ENCODE measurements around the gene PRKG1.

The PRKG1 gene

GRCh38 chr10:51196508-51197175 lies 122.4 kb downstream of the PRKG1 start:
- H2BK120ac ChIP-seq (ENCODE audit: low read depth, low read length), result no peak overlapping the region
- no peak overlapping the region for H3K4me2 ChIP-seq (ENCODE audit: low read length)
- no CpG with 5 or more reads among the region's 1 CpG for WGBS (ENCODE audit: extremely low coverage, insufficient coverage, low lambda C conversion rate)
- no peak overlapping the region for H3K23ac ChIP-seq (ENCODE audit: low read length)
- no peak overlapping the region for H3K27ac ChIP-seq (ENCODE audit: low read depth, low read length)
- H3K4ac ChIP-seq (ENCODE audit: low read depth, low read length), result no peak overlapping the region
- H2BK15ac ChIP-seq (replicated peaks; ENCODE audit: low read depth), result no peak overlapping the region
- no peaks in the 10 kb centered on the region for H3K27me3 ChIP-seq (ENCODE audit: insufficient read depth, low read length, poor library complexity)
- no peak overlapping the region for H2AK5ac ChIP-seq (ENCODE audit: low read length)
- H3K9ac ChIP-seq (ENCODE audit: low read length), result no peak overlapping the region
- H3K4me1 ChIP-seq (ENCODE audit: control insufficient read depth, low read depth, low read length), result no peaks in the 10 kb centered on the region
- H3K18ac ChIP-seq (ENCODE audit: low read length), result no peak overlapping the region
- no peak overlapping the region for H3K56ac ChIP-seq (ENCODE audit: low read length)
- no peak for DNase-seq
- H4K5ac ChIP-seq (ENCODE audit: low read length), result no peak overlapping the region
- H3K4me3 ChIP-seq (ENCODE audit: low read length), result no peak overlapping the region
- H2BK5ac ChIP-seq (ENCODE audit: low read length), result no peak overlapping the region
- H3K79me2 ChIP-seq (ENCODE audit: control insufficient read depth, insufficient read depth, low read length), result no peaks in the 10 kb centered on the region
- H3K36me3 ChIP-seq (ENCODE audit: control insufficient read depth, insufficient read depth, low read length), result no peaks in the 10 kb centered on the region
- no peaks in the 10 kb centered on the region for H3K79me1 ChIP-seq (ENCODE audit: low read length)
- no peak overlapping the region for H4K8ac ChIP-seq (ENCODE audit: low read depth, low read length)

GRCh38 chr10:51198170-51198569 lies 123.9 kb downstream of the PRKG1 start:
- no CpG with 5 or more reads among the region's 3 CpGs for WGBS (ENCODE audit: extremely low coverage, insufficient coverage, low lambda C conversion rate)
- no peak overlapping the region for H3K4me3 ChIP-seq (ENCODE audit: low read length)
- no peak overlapping the region for H3K9ac ChIP-seq (ENCODE audit: low read length)
- H3K4me2 ChIP-seq (ENCODE audit: low read length), result no peak overlapping the region
- H3K27me3 ChIP-seq (ENCODE audit: insufficient read depth, low read length, poor library complexity), result no peaks in the 10 kb centered on the region
- H2BK15ac ChIP-seq (replicated peaks; ENCODE audit: low read depth), result no peak overlapping the region
- H2BK120ac ChIP-seq (ENCODE audit: low read depth, low read length), result no peak overlapping the region
- H4K8ac ChIP-seq (ENCODE audit: low read depth, low read length), result no peak overlapping the region
- no peak overlapping the region for H3K27ac ChIP-seq (ENCODE audit: low read depth, low read length)
- no peaks in the 10 kb centered on the region for H3K79me1 ChIP-seq (ENCODE audit: low read length)
- no peaks in the 10 kb centered on the region for H3K79me2 ChIP-seq (ENCODE audit: control insufficient read depth, insufficient read depth, low read length)
- no peaks in the 10 kb centered on the region for H3K36me3 ChIP-seq (ENCODE audit: control insufficient read depth, insufficient read depth, low read length)
- no peak overlapping the region for H4K5ac ChIP-seq (ENCODE audit: low read length)
- no peak overlapping the region for H2AK5ac ChIP-seq (ENCODE audit: low read length)
- H3K18ac ChIP-seq (ENCODE audit: low read length), result no peak overlapping the region
- no peak overlapping the region for H2BK5ac ChIP-seq (ENCODE audit: low read length)
- H3K23ac ChIP-seq (ENCODE audit: low read length), result no peak overlapping the region
- DNase-seq, result no peak
- no peak overlapping the region for H3K4ac ChIP-seq (ENCODE audit: low read depth, low read length)
- no peak overlapping the region for H3K56ac ChIP-seq (ENCODE audit: low read length)
- H3K4me1 ChIP-seq (ENCODE audit: control insufficient read depth, low read depth, low read length), result no peaks in the 10 kb centered on the region

GRCh38 chr10:51201947-51202346 lies 127.7 kb downstream of the PRKG1 start:
- Histone ChIP-seq H3K9ac (ENCODE audit: low read length) (no peak overlapping the region), H3K18ac (ENCODE audit: low read length) (no peak overlapping the region), H4K5ac (ENCODE audit: low read length) (no peak overlapping the region), H3K36me3 (ENCODE audit: control insufficient read depth, insufficient read depth, low read length) (no peaks in the 10 kb centered on the region), H3K27me3 (ENCODE audit: insufficient read depth, low read length, poor library complexity) (no peaks in the 10 kb centered on the region), H3K4me2 (ENCODE audit: low read length) (no peak overlapping the region), H2BK5ac (ENCODE audit: low read length) (no peak overlapping the region), H3K23ac (ENCODE audit: low read length) (no peak overlapping the region), H3K4ac (ENCODE audit: low read depth, low read length) (no peak overlapping the region), H4K8ac (ENCODE audit: low read depth, low read length) (no peak overlapping the region), H2BK15ac (replicated peaks; ENCODE audit: low read depth) (no peak overlapping the region), H3K56ac (ENCODE audit: low read length) (no peak overlapping the region), H3K79me1 (ENCODE audit: low read length) (no peaks in the 10 kb centered on the region), H2BK120ac (ENCODE audit: low read depth, low read length) (no peak overlapping the region), H2AK5ac (ENCODE audit: low read length) (no peak overlapping the region), H3K27ac (ENCODE audit: low read depth, low read length) (no peak overlapping the region), H3K4me3 (ENCODE audit: low read length) (no peak overlapping the region), H3K4me1 (ENCODE audit: control insufficient read depth, low read depth, low read length) (peaks cover 3% of the 10 kb centered on the region), H3K79me2 (ENCODE audit: control insufficient read depth, insufficient read depth, low read length) (no peaks in the 10 kb centered on the region)
- no CpG with 5 or more reads among the region's 1 CpG for WGBS (ENCODE audit: extremely low coverage, insufficient coverage, low lambda C conversion rate)
- DNase-seq, result no peak

DNA sequence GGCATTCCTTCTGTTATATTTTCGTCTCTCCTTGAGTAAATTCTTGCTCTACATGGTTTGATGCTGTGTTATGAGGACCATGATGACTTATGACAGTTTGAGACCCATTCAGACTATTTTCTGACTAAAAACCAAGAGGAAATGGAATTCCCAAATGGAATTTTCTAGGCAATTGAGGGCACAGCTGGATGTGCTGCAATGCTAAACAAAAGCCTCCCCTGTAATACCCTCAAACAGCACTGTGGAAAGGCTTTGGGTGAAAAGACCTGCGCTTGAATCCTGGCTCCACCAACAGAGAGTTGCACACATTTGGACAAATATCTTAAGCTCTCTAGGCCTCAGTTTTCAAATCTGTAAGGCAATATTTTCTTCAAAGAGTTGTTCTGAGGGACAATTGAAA lies 129.1 kb downstream of the PRKG1 start:
- H2AK5ac ChIP-seq (ENCODE audit: low read length), result no peak overlapping the region
- H3K27ac ChIP-seq (ENCODE audit: low read depth, low read length), result no peak overlapping the region
- H3K27me3 ChIP-seq (ENCODE audit: insufficient read depth, low read length, poor library complexity), result no peaks in the 10 kb centered on the region
- no peak overlapping the region for H2BK120ac ChIP-seq (ENCODE audit: low read depth, low read length)
- no CpG with 5 or more reads among the region's 2 CpGs for WGBS (ENCODE audit: extremely low coverage, insufficient coverage, low lambda C conversion rate)
- H3K18ac ChIP-seq (ENCODE audit: low read length), result no peak overlapping the region
- H3K4me2 ChIP-seq (ENCODE audit: low read length), result no peak overlapping the region
- DNase-seq, result peak; percentile 17
- peaks cover 3% of the 10 kb centered on the region for H3K4me1 ChIP-seq (ENCODE audit: control insufficient read depth, low read depth, low read length)
- H4K8ac ChIP-seq (ENCODE audit: low read depth, low read length), result no peak overlapping the region
- no peak overlapping the region for H3K56ac ChIP-seq (ENCODE audit: low read length)
- no peak overlapping the region for H3K4ac ChIP-seq (ENCODE audit: low read depth, low read length)
- H3K79me1 ChIP-seq (ENCODE audit: low read length), result no peaks in the 10 kb centered on the region
- H3K79me2 ChIP-seq (ENCODE audit: control insufficient read depth, insufficient read depth, low read length), result no peaks in the 10 kb centered on the region
- H3K23ac ChIP-seq (ENCODE audit: low read length), result no peak overlapping the region
- no peak overlapping the region for H4K5ac ChIP-seq (ENCODE audit: low read length)
- H2BK15ac ChIP-seq (replicated peaks; ENCODE audit: low read depth), result no peak overlapping the region
- no peak overlapping the region for H3K9ac ChIP-seq (ENCODE audit: low read length)
- no peaks in the 10 kb centered on the region for H3K36me3 ChIP-seq (ENCODE audit: control insufficient read depth, insufficient read depth, low read length)
- no peak overlapping the region for H2BK5ac ChIP-seq (ENCODE audit: low read length)
- H3K4me3 ChIP-seq (ENCODE audit: low read length), result no peak overlapping the region

GRCh38 chr10:51204066-51204465 lies 129.8 kb downstream of the PRKG1 start:
- no peak overlapping the region for H3K4me2 ChIP-seq (ENCODE audit: low read length)
- WGBS (ENCODE audit: extremely low coverage, insufficient coverage, low lambda C conversion rate), result no CpG with 5 or more reads among the region's 2 CpGs
- no peak overlapping the region for H3K4me3 ChIP-seq (ENCODE audit: low read length)
- H3K56ac ChIP-seq (ENCODE audit: low read length), result no peak overlapping the region
- H2BK15ac ChIP-seq (replicated peaks; ENCODE audit: low read depth), result peak overlapping the region; percentile 57
- no peak overlapping the region for H4K5ac ChIP-seq (ENCODE audit: low read length)
- no peak overlapping the region for H2BK5ac ChIP-seq (ENCODE audit: low read length)
- H2AK5ac ChIP-seq (ENCODE audit: low read length), result no peak overlapping the region
- no peak overlapping the region for H3K27ac ChIP-seq (ENCODE audit: low read depth, low read length)
- H3K27me3 ChIP-seq (ENCODE audit: insufficient read depth, low read length, poor library complexity), result no peaks in the 10 kb centered on the region
- H2BK120ac ChIP-seq (ENCODE audit: low read depth, low read length), result no peak overlapping the region
- no peak for DNase-seq
- H3K79me2 ChIP-seq (ENCODE audit: control insufficient read depth, insufficient read depth, low read length), result no peaks in the 10 kb centered on the region
- H4K8ac ChIP-seq (ENCODE audit: low read depth, low read length), result no peak overlapping the region
- H3K9ac ChIP-seq (ENCODE audit: low read length), result no peak overlapping the region
- H3K23ac ChIP-seq (ENCODE audit: low read length), result no peak overlapping the region
- H3K79me1 ChIP-seq (ENCODE audit: low read length), result no peaks in the 10 kb centered on the region
- peaks cover 3% of the 10 kb centered on the region for H3K4me1 ChIP-seq (ENCODE audit: control insufficient read depth, low read depth, low read length)
- no peak overlapping the region for H3K18ac ChIP-seq (ENCODE audit: low read length)
- no peaks in the 10 kb centered on the region for H3K36me3 ChIP-seq (ENCODE audit: control insufficient read depth, insufficient read depth, low read length)
- no peak overlapping the region for H3K4ac ChIP-seq (ENCODE audit: low read depth, low read length)

DNA sequence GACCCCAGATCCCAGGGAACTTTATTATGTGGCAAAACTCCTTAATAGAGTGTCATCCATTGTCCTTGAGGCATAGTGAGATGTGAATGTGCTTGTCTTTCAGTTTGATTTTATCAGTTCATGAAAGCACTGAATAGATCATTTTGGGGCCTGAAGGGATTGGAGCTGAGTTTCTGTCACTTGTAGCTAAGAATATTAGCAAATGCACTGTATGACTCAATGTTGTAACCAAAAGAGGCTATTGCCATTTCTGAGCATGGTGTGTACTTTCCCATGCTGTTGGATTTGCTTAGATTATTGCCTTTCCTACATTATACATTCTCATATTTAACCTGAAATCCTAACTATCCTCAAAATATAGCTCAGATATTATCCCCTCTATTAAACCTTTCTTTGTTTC lies 130.4 kb downstream of the PRKG1 start:
- peak overlapping the region; percentile 45 for H2BK120ac ChIP-seq (ENCODE audit: low read depth, low read length)
- no peak overlapping the region for H3K9ac ChIP-seq (ENCODE audit: low read length)
- H3K23ac ChIP-seq (ENCODE audit: low read length), result no peak overlapping the region
- no peak overlapping the region for H3K18ac ChIP-seq (ENCODE audit: low read length)
- peaks cover 3% of the 10 kb centered on the region for H3K4me1 ChIP-seq (ENCODE audit: control insufficient read depth, low read depth, low read length)
- H4K5ac ChIP-seq (ENCODE audit: low read length), result no peak overlapping the region
- no peak overlapping the region for H4K8ac ChIP-seq (ENCODE audit: low read depth, low read length)
- no peak overlapping the region for H3K4ac ChIP-seq (ENCODE audit: low read depth, low read length)
- no peak overlapping the region for H3K56ac ChIP-seq (ENCODE audit: low read length)
- no peaks in the 10 kb centered on the region for H3K79me2 ChIP-seq (ENCODE audit: control insufficient read depth, insufficient read depth, low read length)
- no peak overlapping the region for H2AK5ac ChIP-seq (ENCODE audit: low read length)
- no peak overlapping the region for H3K27ac ChIP-seq (ENCODE audit: low read depth, low read length)
- H2BK5ac ChIP-seq (ENCODE audit: low read length), result no peak overlapping the region
- no peaks in the 10 kb centered on the region for H3K36me3 ChIP-seq (ENCODE audit: control insufficient read depth, insufficient read depth, low read length)
- DNase-seq, result peak; percentile 5
- H3K4me3 ChIP-seq (ENCODE audit: low read length), result no peak overlapping the region
- no peaks in the 10 kb centered on the region for H3K27me3 ChIP-seq (ENCODE audit: insufficient read depth, low read length, poor library complexity)
- H3K79me1 ChIP-seq (ENCODE audit: low read length), result no peaks in the 10 kb centered on the region
- no peak overlapping the region for H3K4me2 ChIP-seq (ENCODE audit: low read length)
- H2BK15ac ChIP-seq (replicated peaks; ENCODE audit: low read depth), result peak overlapping the region; percentile 57
